EH (cell line): ENCODE results near the gene CD8B2.
A peak's percentile ranks its signal among the peaks of the same experiment; 100 is the strongest.
"Not testable (repeated sequence)": the region's sequence is repeated elsewhere in the genome, so short reads cannot be mapped to it uniquely, and the experiment has no call there.

Experiments used
- DNase-seq: peaks from one replicate; pipeline ENCODE4 v3.0.0-alpha.2; 2015; ENCODE audit warnings: low read depth

Gene CD8B2

DNA sequence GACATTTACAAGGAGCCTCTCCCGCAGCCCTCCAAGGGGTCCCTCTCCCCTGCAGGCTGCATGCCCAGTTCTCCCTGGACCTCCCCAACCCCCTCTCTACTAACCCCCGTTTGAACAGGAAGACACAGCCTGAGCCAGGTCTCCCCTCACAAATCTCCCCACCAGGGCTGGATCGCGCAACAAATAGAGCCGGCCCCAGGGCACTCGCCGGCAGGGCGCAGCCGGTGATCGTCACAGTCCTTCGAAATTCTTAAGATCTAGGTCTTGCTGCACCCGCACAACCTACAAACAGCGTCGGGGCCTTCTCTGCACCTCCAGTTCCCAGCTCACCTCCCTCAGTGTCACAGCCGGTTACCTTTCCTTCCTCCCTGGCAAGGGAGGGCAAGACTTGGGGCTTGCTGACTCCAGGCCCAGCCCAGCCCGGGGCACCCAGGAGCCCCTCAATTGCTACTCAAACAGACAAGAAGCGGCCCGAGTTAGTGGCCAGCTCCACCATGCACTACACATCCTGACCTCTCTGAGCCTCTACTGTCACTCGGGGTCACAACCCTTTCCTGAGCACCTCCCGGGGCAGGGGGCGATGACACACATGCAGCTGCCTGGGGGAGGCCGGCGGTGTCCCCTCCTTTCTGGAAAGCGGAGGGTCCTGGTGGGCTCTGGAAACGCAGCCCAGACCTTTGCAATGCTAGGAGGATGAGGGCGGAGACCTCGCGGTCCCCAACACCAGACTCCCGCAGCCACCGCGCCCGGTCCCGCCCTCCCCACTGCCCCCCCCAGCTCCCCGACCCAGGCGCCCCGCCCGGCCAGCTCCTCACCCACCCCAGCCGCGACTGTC lies at the start of gene CD8B2:
CD8B2 (plus strand) TSS at position 814 of the 835 bp plus-strand sequence. CDS start 63 bp downstream, outside the sequence.
- not testable (repeated sequence) for DNase-seq

DNA sequence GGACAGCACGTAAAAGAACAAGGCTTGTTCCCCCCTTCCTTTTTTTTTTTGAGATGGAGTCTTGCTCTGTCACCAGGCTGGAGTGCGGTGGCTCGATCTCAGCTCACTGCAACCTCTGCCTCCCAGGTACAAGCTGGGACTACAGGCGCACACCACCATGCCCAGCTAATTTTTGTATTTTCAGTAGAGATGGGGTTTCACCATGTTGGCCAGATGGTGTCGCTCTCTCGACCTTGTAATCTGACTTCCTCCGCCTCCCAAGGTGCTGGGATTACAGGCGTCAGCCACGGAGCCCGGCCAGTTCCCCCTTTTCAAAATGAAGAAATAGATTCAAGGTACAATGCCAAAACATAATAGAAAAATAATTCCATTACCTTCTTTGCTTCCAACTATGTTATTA lies 25.3 kb upstream of the CD8B2 start:
- not testable (repeated sequence) for DNase-seq

DNA sequence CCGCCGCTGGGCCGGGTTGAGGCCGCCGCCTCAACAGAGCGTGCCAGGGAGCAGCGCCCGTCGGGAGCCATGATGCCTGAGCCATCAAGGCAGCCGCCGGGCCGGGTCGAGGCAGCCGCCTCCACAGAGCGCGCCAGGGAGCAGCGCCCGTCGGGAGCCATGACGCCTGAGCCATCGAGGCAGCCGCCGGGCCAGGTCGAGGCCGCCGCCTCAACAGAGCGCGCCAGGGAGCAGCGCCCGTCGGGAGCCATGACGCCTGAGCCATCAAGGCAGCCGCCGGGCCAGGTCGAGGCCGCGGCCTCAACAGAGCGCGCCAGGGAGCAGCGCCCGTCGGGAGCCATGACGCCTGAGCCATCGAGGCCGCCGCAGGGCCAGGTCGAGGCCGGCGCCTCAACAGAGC lies 19.6 kb upstream of the CD8B2 start:
- DNase-seq: not testable (repeated sequence)

DNA sequence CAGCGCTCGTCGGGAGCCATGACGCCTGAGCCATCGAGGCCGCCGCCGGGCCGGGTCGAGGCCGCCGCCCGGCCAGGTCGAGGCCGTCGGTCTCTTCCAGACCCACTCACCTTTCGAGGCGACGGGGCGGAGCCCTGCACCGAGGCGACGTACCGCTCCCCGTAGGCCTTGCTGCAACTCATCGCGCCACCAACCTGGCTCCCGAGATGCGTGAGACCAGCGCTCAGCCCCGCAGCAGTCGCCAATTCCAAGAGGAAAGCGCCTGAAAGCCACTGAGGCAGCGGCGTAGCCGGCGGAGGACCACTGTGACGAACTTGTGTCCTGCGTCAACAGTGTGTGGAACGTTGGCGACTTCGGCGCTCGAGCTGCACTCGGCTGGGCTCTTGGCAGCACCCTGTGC lies 19.1 kb upstream of the CD8B2 start, which contains the start of gene RGPD3:
RGPD3 (minus strand) TSS at position 307 of the 400 bp plus-strand sequence; CDS start at position 182, 125 bp downstream.
- not testable (repeated sequence) for DNase-seq

DNA sequence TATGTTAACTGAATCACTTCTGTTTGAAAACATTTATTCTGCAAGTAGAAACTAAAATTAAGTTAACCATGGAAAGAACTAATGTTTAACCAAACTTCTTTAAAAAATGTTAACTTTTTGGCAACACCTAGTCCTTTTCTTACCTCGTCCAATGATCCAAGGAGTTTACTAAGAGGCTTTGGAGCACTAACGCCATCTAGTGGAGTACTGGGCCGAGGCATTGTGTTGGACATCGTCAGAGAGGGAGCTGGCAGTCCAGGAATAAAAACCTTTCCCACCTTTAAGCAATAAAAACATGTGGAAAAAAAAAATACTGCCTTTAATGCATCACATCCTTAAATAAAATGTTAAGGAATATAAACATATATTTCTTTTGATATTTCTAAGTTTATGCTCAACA lies 16.5 kb upstream of the CD8B2 start:
- DNase-seq: not testable (repeated sequence)

DNA sequence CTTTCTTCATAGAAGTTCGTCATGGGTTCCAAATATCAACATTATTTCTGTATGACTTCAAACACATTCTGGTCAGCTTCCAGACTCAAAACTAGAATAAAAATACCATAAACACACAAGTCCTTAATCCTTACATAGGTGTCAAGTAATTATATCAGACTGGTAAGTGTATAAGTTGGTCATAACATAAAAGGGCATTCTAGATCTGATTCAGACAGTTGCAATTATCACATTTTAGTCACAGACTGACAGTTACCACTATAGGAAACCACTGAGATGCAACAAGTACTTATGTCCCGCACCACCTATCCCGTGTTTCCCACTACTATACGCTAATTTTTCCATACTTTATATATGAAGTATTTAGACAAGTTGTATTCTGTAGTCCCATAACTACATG lies 9.5 kb upstream of the CD8B2 start:
- not testable (repeated sequence) for DNase-seq

DNA sequence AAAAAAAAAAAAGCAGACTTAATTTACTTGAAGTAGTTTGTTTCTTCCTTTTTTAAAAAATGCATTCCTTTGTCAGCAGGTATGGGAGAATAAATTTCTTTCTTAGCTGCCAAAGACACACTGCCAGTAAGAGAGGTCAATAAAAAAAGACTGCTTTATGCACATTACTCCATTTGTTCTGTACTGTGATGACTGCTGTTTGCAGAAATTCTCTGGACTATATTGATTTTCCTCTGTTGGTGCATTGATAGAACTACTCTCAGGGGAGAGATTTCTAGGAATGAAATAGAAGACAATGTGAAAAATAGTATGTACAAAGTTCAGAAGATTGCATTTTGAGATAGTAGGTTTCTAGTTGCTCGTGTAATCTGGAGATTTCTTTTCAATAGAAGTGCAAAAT lies 7.6 kb upstream of the CD8B2 start:
- DNase-seq: not testable (repeated sequence)

DNA sequence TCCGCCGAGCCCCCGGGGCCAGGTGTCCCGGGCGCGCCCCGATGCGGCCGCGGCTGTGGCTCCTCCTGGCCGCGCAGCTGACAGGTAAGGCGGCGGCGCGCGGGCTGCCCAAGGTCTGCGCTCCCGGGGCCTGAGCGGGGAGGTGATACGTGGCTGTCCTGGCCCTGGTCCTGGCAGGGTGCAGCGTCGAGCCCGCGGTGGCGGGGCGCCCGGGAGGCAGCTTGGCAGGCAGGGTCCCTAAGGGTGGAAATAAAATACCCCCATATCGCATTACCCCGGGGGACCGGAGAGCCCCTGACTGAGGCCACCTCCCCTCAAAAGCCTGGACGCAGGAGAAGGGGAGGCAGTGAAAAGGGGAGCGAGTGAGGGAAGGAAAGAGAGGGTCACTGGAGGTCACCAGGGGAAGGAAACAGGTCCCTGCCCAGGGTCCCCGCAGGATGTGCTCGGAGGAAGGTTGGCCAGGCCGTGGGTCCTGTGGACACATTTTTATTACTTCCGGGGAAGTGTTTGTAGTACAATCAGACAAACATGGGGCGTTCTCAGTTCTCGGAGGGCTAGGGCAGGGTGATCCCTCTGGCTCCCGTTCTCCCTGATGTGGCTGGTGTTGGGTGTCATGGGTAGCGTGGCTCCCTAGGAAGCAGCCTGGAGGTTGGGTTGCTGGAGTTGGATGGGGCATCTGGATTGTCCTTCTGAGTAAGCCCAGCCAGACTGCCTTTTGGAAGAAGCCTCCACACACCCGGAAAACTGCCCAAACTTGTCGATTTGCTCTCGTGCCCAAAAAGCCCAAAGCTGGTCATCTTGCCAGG lies 425 bp downstream of the CD8B2 start:
- DNase-seq: not testable (repeated sequence)

DNA sequence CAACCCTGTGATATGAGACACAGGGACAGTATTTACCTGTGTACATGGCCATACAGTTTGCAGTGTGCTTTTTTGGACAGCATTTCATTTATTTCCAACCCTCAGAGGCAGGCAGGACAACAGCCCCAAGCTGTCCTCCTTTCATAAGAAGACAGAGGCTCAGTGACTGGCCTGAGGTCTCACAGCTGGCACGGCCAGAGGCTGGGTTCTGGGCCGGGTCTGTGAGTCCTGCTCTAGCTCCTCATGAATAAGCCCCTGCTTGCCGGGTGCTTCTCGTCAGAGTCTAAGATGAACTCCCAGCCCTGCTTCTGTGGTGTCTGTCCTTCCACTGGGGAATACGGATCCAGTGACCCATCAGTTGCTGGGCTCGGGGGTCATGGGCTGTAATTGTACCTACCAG lies 2.5 kb downstream of the CD8B2 start:
- DNase-seq: not testable (repeated sequence)

DNA sequence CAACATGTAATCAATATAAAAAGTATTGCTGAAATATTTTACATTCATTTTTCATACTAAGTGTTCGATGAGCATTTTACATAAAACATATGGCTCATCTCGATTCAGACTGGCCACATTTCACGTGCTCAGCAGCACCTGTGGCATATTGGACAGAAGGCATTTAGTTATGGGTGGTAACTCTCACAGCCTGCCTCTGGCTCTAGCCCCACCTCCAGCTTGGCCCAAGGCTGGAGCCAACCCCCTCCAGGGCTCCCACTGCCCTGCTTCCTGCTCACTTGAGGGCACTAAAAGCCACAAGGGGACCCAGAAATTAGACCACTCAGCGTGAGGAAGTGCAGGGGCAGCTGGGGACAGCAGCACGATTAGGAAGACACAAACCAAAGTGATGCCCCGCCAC lies 5.2 kb downstream of the CD8B2 start:
- DNase-seq: not testable (repeated sequence)

DNA sequence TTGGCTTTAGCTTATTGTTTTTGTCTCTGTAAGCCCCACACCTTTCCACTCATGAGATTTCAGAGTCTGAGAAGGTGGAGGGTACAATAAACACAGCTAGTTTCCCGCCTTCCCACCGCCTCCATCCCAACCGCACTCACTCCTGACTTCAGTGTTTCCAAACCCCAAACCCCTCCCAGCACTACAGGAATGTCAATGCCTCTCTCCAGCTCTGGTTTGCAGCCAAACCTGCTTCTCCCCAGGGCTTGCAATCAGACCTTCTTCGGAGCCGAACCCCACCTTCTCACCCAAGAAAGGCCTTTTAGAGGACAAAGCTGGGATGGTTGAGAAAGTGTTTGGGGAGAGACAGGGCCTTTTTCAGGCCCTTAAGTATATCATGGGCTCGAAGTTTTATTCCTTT lies 5.7 kb downstream of the CD8B2 start:
- DNase-seq: peak; percentile 1

DNA sequence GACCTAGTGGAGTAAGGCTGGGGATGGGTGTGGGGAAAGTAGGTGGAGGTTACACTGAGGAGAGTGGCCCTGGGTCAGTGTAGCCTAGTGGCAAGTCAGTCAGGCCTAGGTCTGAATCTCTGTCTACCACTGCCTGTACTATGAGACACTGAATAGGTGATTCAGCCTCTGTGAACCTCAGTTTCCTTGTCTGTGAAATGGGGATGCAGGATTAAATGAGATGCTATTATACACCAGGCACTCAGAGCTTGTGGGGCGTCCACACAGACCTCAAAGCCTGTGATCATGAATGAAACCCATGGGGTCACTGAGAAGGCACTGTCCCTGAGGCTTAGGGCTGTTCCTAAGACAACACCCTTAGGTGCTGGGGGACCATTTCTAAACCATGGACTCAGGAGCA lies 11.4 kb downstream of the CD8B2 start:
- DNase-seq: not testable (repeated sequence)

DNA sequence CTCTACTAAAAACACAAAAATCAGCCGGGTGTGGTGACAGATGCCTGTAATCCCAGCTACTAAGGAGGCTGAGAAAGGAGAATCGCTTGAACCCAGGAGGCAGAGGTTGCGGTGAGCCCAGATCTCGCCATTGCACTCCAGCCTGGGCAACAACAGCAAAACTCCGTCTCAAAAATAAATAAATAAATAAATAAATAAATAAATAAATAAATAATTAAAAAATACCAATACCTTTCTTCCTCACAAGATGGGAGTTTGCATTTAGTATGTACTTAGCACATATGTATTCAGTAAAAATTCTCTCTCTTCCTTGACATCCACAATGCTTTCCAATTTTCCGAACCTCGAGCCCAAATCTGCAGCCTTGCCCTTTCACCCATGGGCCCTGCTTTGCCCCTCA lies 13.2 kb downstream of the CD8B2 start:
- not testable (repeated sequence) for DNase-seq

DNA sequence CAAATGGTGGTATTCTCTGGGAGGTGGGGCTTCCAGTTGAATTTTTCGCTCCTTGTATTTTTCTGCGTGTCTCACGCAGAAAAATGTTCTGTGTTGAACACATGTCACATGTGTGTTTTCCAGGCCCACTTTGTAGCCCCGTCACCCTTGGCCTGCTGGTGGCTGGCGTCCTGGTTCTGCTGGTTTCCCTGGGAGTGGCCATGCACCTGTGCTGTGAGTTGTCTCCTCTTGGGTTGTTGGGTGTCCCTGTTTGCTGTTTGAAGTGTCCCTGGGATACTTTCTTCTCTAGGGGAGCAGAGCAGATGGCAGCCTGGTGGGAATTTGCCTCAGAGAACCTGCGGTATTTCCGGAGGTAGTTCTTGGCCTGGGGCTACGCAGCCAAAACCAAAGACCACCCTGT lies 15.2 kb downstream of the CD8B2 start:
- DNase-seq: not testable (repeated sequence)

DNA sequence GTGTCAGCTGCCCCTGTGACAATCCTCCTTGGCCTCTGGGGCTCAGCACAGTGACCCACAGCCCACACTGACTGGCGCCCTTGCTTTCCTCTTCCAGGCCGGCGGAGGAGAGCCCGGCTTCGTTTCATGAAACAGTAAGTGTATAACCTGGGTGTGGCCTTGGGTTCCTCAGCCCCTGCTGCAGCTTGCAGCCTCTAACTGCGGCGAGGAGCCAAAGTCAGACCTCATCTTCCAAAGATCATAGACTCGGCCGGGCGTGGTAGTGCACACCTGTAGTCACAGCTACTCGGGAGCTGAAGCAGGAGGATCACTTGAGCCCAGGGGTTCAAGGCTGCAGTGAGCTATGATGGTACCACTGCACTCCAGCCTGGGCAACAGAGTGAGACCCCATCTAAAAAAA lies 17.0 kb downstream of the CD8B2 start:
- not testable (repeated sequence) for DNase-seq

DNA sequence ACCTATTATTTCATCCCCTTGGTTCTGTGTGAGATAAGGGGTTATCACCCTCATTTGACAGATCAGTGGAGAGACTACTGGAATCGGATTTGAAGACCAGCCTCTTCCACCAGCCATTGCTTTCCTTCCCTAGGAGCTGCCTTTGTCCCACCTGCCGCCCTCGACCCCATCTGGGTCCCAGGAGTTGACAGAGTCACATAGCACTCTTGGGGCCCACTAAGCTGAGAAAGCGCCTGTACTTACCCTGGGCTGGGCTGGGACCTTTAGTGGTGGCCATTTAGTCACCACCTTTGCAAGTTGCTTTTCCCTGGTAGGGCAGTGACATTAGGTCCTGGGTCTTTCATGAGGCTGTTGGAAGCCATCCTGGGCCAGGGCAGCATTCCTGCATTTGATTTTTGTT lies 17.6 kb downstream of the CD8B2 start:
- not testable (repeated sequence) for DNase-seq

DNA sequence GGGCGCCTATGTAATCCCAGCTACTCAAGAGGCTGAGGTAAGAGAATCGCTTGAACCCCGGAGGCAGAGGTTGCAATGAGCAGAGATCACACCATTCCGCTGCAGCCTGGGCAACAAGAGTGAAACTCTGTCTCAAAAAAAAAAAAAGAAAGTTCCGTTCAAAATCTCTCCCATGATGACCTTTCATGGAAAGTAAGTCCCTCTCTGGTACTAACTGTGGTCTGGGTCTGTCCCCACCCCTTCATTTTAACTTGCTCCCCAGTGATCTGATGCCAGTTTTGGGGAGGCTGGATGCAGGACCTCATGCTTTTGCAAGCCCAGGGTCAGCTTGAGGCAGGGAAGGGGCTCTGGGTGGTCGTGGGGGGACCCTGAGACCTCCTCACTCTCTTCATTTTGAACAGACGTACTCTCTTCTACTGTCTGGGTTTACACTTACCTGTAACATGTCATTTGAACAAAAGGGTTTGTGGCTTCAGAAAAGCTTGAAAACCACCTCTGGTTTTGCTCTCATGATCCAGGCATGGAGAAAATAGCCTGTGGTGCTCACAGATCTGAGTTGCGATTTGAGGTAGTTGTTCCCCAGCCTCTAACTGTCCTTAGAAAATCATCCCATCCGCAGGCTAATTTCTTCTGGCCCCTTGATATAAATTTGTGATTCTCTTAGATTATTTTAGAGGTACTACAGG lies 19.0 kb downstream of the CD8B2 start:
- not testable (repeated sequence) for DNase-seq

DNA sequence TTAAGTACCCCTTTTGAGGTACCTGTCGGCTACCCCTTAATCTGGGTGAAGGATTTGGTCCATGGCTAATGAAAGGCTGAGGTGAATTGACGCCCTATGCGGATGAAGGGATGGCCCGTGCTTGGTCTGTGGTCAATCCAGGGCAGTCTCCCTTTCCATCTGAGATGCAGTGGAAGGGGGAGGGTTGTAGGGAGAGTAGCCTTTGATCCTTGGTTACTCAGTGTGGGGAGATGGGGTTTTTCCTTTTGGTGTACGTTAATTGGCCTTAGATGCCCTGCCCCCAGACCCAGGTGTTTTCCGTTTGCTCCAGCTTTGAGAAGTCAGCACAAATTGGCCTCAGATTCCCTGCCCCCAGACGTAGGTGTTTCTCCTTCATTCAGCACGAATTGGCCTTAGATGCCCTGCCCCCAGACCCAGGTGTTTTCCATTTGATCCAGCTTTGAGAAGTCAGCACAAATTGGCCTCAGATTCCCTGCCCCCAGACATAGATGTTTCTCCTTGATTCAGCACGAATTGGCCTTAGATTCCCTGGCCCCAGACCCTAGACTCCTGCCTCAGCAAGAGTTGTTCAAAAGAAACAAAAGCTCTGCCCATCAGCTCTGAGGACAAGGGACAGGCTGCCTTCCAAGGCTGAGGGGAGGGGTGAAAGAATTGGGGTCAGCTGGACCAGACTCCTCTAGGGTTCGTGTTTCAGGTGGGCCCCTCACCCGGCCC lies 21.7 kb downstream of the CD8B2 start:
- not testable (repeated sequence) for DNase-seq

DNA sequence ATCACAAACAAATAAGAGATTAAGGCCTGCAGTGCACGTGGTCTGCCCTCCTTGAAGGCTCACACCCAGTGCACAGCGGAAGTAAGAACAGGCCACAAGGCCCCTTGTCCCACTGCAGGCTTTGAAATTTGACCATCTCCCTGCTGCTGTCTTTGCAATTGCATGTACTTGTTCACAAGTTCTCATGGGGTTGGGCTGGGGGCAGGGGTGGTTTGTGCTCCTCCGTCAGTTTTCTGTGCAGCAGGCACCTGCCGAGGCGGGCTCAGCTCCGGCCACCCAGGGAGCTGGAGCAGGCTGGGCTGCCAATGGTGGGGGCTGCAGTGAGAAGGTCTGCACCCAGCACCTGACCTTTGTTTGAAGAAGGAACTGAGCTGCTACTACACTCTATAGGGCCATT lies 22.2 kb downstream of the CD8B2 start:
- DNase-seq: not testable (repeated sequence)

DNA sequence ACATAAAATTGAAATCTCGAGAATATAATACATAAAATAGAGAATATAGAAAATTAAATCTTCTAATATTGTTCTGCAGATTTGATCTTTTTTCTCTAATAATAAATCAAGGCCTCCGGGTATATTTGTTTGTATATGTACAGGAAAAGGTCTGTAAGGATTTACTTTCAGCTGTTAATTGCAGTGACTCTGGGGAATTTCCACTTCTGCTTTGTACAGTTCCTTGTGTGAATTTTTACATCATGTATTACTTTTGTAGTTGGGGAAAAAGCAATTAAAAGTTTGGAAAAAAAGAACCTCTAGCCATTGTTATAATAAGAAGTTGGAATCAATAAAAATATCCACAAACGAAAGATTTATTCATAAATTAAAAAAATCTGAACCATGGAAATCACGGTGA lies 23.6 kb downstream of the CD8B2 start:
- not testable (repeated sequence) for DNase-seq

DNA sequence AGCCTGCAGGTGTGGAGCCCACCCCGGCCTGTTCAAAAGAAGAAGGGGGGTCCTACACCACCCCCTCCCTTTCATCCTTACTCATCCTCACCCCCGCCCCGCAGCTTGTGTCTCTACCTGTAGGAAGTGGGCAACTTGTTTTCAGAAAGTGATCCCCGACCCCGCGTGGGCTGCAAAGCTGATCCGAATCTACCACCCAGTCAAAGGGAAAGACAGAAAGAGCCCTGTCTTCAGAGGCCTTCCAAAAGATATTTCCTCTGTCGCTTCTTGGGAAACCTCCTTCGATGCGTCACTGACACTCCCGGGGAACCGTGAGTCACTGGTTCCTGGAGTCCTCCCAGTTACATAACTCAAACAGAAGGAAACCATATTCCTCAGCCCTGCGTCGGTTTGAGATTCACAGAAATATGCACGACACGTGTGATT lies 24.3 kb downstream of the CD8B2 start:
- peak; percentile 90 for DNase-seq
